HL-60 (cell line): ENCODE data around the gene RAB15.

Source experiments
- DNase-seq, 2 experiments: peaks; one replicate each; pipeline ENCODE4 v3.0.0-alpha.2; 2010 to 2020; ENCODE audit warnings: low read depth in 1 of 2, low spot score in 1 of 2
- H3K27ac ChIP-seq: fragments of 250-450 bp; sonication (Bioruptor Pico); replicated peaks from 2 replicates; pipeline ENCODE4 v1.5.1; 2020; ENCODE audit warnings: mild to moderate bottlenecking, moderate library complexity
- H3K27me3 ChIP-seq: fragments of 250-450 bp; sonication (Bioruptor Pico); 2 replicates; pipeline ENCODE4 v1.5.1; 2021; ENCODE audit warnings: mild to moderate bottlenecking, moderate library complexity; ENCODE audit not compliant: insufficient read depth, poor library complexity, severe bottlenecking
- H3K4me3 ChIP-seq: replicated peaks from 2 replicates; pipeline ENCODE4 v1.5.1; 2011; ENCODE audit warnings: mild to moderate bottlenecking, control low read depth, low read length; ENCODE audit not compliant: insufficient read depth
- GABPA ChIP-seq: IDR thresholded peaks from 2 replicates; pipeline ENCODE4 v1.6.1; 2012; ENCODE audit warnings: low read depth
- POLR2AphosphoS5 ChIP-seq: IDR thresholded peaks from 2 replicates; pipeline ENCODE4 v1.6.1; 2012; ENCODE audit warnings: low read depth
- SPI1 ChIP-seq: IDR thresholded peaks from 2 replicates; pipeline ENCODE4 v1.6.1; 2012; ENCODE audit warnings: low read depth, mild to moderate bottlenecking, borderline replicate concordance
- TF ChIP-seq, protein P1 (sequence below): IDR thresholded peaks from 2 replicates; pipeline ENCODE4 v1.6.1; 2012; ENCODE audit warnings: low read depth; ENCODE audit not compliant: insufficient replicate concordance
- TF ChIP-seq, protein P2 (sequence below): IDR thresholded peaks from one replicate; pipeline ENCODE4 v1.5.1; 2011; ENCODE audit warnings: low read length, control low read depth, inconsistent platforms; ENCODE audit not compliant: insufficient read depth

The RAB15 gene

DNA sequence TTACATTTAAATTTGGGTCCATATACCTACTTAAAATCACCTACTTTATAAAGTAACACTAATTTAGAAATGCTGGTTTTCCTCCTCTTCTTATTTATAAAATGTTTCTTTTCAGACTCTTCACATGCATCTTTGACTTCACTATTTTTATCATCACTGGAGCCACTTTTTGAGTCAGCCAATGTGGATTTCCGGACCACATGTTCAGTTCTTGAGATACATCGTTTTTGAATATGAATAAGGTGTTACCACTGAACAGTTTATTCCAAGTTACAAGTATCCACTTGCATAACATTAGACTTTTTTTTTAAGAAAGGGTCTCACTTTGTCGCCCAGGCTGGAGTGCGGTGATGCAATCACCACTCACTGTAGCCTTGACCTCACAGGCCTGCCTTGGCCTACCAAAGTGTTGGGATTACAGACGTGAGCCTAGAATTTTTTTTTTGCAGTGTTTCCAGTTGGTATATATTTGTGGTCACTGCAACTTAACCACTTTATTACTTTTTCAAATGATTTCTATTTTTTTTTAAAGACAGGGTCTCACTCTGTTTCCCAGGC, 20.3 kb upstream of the RAB15 start:
- Histone ChIP-seq H3K4me3 (no peak overlapping the region), H3K27me3 (no peaks in the 10 kb centered on the region), H3K27ac (peak overlapping the region; percentile 61)
- no peak for DNase-seq
- TF ChIP-seq, protein P1, sequence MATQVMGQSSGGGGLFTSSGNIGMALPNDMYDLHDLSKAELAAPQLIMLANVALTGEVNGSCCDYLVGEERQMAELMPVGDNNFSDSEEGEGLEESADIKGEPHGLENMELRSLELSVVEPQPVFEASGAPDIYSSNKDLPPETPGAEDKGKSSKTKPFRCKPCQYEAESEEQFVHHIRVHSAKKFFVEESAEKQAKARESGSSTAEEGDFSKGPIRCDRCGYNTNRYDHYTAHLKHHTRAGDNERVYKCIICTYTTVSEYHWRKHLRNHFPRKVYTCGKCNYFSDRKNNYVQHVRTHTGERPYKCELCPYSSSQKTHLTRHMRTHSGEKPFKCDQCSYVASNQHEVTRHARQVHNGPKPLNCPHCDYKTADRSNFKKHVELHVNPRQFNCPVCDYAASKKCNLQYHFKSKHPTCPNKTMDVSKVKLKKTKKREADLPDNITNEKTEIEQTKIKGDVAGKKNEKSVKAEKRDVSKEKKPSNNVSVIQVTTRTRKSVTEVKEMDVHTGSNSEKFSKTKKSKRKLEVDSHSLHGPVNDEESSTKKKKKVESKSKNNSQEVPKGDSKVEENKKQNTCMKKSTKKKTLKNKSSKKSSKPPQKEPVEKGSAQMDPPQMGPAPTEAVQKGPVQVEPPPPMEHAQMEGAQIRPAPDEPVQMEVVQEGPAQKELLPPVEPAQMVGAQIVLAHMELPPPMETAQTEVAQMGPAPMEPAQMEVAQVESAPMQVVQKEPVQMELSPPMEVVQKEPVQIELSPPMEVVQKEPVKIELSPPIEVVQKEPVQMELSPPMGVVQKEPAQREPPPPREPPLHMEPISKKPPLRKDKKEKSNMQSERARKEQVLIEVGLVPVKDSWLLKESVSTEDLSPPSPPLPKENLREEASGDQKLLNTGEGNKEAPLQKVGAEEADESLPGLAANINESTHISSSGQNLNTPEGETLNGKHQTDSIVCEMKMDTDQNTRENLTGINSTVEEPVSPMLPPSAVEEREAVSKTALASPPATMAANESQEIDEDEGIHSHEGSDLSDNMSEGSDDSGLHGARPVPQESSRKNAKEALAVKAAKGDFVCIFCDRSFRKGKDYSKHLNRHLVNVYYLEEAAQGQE, result no peak
- no peak for TF ChIP-seq SPI1
- TF ChIP-seq POLR2AphosphoS5, result no peak
- TF ChIP-seq GABPA, result no peak
- TF ChIP-seq, protein P2, sequence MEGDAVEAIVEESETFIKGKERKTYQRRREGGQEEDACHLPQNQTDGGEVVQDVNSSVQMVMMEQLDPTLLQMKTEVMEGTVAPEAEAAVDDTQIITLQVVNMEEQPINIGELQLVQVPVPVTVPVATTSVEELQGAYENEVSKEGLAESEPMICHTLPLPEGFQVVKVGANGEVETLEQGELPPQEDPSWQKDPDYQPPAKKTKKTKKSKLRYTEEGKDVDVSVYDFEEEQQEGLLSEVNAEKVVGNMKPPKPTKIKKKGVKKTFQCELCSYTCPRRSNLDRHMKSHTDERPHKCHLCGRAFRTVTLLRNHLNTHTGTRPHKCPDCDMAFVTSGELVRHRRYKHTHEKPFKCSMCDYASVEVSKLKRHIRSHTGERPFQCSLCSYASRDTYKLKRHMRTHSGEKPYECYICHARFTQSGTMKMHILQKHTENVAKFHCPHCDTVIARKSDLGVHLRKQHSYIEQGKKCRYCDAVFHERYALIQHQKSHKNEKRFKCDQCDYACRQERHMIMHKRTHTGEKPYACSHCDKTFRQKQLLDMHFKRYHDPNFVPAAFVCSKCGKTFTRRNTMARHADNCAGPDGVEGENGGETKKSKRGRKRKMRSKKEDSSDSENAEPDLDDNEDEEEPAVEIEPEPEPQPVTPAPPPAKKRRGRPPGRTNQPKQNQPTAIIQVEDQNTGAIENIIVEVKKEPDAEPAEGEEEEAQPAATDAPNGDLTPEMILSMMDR, result no peak

DNA sequence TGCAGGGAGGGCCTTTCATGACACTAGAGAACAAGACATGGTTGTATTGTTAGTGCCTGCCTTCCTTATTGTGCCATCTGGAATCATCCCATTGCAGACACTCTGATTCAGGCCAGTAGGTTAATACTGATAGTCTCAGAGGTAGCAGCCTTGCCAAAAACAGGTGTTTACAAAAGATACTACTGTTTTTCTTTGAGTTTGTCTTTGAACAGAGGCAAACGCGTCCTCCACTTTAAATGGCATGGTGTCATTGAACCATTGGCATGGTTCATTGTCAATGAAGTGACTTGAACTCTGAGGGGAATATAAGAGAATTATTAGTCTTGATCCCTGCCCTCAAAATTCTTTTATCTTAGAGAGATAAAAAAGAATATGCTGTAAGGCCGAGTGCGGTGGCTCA, 18.8 kb upstream of the RAB15 start:
- no peak overlapping the region for H3K4me3 ChIP-seq
- H3K27ac ChIP-seq, result no peak overlapping the region; the same call in 1 of the 2 replicates

DNA sequence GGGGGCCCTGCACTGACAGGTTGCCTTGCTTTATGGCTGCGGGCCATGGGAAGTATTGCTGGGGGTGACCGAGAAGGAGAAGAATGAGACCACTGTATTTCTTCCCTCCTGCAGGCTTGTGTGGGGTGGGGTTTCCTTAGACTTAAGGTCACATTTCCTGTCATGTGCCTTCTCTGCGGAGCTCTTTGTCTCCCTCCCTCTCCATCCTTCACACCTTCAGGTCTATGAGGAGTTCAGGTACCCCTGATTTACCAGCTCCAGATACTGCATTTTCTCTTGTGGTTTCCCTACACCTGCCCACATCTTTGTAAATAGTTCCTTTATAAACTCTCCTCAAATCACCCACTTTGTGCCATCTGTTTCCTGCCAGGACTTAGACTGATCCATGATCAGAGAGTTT, 18.2 kb upstream of the RAB15 start:
- Histone ChIP-seq H3K27ac (no peak overlapping the region), H3K4me3 (no peak overlapping the region), H3K27me3 (no peaks in the 10 kb centered on the region)
- no peak for DNase-seq
- TF ChIP-seq SPI1 (no peak), GABPA (no peak), POLR2AphosphoS5 (no peak)
- TF ChIP-seq, protein P1, result no peak
- TF ChIP-seq, protein P2, result no peak

More for the DNA sequence above, 18.8 kb upstream of the RAB15 start:
- TF ChIP-seq, protein P2, result no peak
- TF ChIP-seq POLR2AphosphoS5, result no peak
- no peak for TF ChIP-seq GABPA
- TF ChIP-seq, protein P1, result no peak
- TF ChIP-seq SPI1, result no peak
- H3K27me3 ChIP-seq, result no peaks in the 10 kb centered on the region
- DNase-seq, result no peak
